HG03064 (cell line): ENCODE data around the gene KL.

ENCODE experiments used
- ATAC-seq: cut with Tn5 transposase; IDR thresholded peaks from one replicate; pipeline ENCODE4 v1.9.1; 2021; ENCODE audit warnings: low read depth; ENCODE audit not compliant: unreplicated experiment

KL gene

DNA sequence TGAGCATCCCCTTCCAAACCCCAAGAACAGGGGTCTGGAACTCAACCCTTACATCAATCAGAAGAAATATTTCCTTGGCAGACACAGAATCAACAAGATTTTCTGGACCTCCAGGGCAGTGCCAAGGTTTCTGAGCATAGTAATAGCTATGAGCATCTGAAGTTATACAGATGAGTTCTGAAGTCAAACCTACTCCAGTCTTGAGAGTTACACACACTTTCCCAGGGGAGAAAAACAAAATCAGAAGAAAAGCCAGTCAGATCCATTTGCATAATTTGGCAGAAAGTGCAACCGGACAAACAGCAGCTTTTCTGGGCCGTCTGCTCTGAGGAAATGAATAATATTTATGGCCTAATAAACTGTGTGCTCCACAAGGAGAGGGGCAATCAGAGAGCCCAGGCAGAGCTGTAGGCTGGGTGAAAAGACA, 93.1 kb downstream of the KL start:
- no peak for ATAC-seq

DNA sequence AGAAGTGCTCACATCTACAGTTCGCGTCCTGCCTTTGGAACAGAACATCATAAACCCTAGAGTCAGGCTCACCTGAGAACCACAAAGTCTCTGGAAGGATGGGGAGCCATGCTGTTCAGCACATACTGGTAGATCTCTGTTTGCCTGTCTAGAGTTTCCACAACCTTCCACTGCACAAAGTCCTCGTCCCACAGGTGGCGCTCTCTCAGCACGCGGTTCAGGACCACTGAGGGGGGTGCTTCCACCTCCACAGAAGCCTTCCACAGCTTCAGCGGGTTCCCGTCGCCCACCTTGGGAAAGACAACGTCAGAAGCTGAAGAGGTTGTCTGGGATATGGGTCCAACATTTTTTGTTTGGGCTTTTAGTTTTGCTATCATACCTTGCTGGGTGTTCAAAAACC, 93.6 kb downstream of the KL start:
- ATAC-seq = no peak

DNA sequence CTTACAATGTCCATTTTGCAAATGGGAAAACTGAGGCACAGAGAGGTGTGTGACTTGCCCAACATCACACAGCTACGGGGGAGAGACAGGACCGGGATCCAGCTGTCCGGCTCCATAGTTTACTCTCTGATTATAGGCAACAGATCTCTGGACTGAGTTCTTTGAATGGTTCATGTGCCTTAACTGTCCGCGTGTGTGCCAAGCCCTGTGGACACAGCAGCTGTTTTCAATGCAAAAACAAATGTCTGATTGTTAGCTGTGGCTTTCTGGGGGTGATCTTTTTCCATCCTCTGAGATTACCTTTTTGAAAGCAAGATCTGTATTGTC, 94.1 kb downstream of the KL start:
- no peak for ATAC-seq

DNA sequence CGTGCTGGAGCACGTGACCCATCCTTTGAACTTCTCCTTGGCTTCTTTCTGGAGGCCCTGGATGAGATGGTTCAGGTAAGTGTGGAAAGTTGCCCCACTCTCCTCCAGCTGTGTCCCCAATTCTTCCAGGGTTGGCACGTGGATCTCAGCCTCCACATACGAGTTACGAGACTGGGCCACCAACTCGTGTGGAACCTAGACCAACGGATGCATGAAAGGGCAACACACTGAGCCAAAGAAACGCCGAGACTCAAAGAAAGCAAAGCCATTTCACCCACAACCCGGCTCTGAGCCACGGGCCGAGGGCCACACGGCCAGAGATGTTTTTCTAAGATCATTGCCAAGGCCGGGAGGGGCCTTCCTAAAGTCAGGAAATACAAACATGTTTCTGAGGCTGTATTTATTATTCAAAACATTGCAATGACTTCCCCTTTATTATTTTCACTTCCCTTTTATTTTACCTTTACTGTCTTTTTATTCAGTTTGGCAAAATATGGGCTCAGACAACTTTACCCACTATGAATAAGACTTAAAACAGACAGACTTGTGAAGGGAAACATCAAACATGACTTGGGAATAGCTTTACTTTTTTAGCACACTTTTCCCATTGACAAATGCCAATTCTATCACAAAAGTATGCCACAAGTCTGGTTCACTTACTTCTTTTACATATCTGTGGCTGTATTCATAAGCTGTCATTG, 94.6 kb downstream of the KL start:
- ATAC-seq = no peak

DNA sequence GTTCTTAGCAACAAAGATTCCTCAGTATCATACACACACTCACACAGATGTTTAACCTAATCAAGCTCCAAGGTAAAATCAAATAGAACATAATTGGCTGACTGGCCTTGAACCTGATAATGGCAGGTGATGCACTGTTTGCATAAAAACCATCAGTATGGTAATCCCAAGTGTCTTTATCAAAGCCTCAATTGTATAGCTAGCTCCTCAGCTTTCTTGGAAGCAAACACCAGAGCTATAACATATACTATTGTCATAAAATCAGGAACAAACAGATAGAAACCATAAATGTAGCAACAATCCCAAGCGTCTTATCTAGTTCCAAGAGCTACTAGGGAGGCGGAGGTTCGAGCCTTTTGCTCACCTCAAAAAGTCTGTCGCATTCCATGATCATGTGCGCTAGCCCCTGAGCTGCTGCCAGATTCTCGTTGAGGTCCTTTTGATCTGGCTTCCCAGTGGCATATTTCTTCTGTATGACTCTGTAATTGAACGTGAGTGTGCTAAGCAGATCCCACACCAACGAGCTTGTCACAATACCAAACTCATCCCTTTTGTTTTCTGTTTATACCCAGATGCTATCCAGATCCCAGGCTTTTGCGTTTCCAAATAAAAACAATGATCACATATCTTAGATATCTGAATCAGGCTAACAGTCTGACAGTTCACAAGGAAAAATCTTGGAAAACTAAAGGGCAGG, 95.3 kb downstream of the KL start:
- no peak for ATAC-seq

DNA sequence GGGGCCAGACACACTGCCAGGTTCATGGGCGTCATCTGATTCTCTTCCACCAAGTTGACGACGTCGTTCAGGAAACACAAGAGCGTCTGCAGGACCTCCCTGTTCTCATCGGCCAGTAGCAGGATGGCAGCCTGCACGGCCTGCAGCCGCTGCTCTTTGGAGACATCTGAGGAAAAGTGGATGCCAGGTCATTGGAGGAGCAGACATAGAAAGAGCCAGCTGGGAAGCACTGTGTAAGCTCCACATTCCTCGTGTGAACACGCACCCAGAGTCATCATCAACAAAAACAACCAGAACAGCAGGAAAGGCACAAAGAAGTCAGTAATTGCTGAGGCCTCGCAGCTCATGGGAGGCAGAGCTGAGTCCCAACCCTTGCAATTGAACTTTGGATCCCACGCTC, 96.5 kb downstream of the KL start:
- no peak for ATAC-seq

DNA sequence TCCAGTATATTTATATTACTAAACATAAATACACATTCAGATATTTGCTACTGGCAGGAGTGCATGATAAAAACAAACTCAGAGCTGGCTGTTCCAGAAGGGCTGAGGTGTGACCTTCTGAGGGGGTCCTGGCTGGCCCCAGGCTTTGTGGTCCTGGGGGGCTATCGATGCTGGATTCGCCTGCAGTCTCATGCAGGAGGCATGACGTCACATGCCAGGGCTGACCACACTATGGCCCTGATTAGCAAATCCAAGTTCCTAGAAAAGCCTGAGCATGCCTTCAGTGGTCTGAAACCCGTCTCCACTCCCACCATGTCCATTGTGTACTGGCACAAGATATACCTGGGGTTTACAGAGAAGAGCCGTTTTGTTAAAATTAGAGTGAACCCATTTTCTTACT, 97.9 kb downstream of the KL start:
- no peak for ATAC-seq

DNA sequence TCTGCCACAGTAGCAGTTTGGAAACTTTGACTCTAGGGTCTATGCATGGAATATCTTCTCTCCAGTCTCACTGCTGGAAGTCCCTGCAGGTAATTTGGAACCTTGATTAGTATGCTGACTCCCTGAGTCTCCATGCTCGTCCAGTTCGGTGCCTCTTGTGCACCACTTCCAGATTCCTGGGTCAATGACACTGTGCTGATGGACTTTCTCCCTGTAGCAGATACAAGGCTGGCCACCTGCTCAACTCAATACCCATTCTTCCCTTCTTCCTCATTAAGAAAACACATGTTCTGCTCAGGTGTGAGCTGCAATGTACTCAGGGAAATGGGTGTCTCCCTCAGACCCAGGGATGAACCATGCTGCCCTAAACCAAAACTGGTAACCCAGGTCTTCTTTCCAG, 99.1 kb downstream of the KL start:
- no peak for ATAC-seq
